H1 (cell line): ENCODE data around the gene MYH10. TPM values are rescaled to one million over a fixed set of nuclear protein-coding genes. Genes with fewer than 3 reads are reported as not detected.

Source experiments
- CTCF ChIA-PET: fragments of 300-600 bp; sonication (Branson Sonifier 250); formaldehyde crosslinking; loops from one replicate; lab custom pipeline; 2021; ENCODE audit not compliant: partially characterized antibody; lab: Charles Lee
- POLR2A ChIA-PET: fragments of 300-600 bp; sonication (Branson Sonifier 250); formaldehyde crosslinking; loops from one replicate; lab custom pipeline; 2021; ENCODE audit warnings: inconsistent platforms; ENCODE audit not compliant: partially characterized antibody; lab: Charles Lee
- DNase-seq, 2 experiments: peaks; one replicate each; pipeline versions ENCODE4 v3.0.0 to v3.0.0-alpha.2; 2010 to 2022; ENCODE audit warnings: low spot score in 2 of 2, low read depth in 1 of 2, mixed read lengths in 1 of 2
- FAIRE-seq: peaks from 2 replicates; lab custom pipeline; 2011; peaks lifted over from hg19 to GRCh38; lab: Jason Lieb, UNC
- H2AFZ ChIP-seq: 2 replicates; pipeline ENCODE4 v1.8.1; 2012; ENCODE audit warnings: low read length, inconsistent platforms
- H2AK5ac ChIP-seq: 2 replicates; pipeline ENCODE4 v1.6.1; 2013; ENCODE audit warnings: low read depth, low read length
- H2BK120ac ChIP-seq: replicated peaks from 2 replicates; pipeline ENCODE3; 2013; ENCODE audit warnings: low read depth, low read length, inconsistent platforms
- H2BK12ac ChIP-seq: 2 replicates; pipeline ENCODE4 v1.6.1; 2013; ENCODE audit warnings: low read depth, low read length
- H2BK15ac ChIP-seq: 2 replicates; pipeline ENCODE4 v1.6.1; 2013; ENCODE audit warnings: low read length
- H2BK20ac ChIP-seq: 2 replicates; pipeline ENCODE4 v1.6.1; 2013; ENCODE audit warnings: low read length
- H2BK5ac ChIP-seq: 2 replicates; pipeline ENCODE4 v1.6.1; 2013; ENCODE audit warnings: low read depth, low read length
- H3K14ac ChIP-seq: 2 replicates; pipeline ENCODE4 v1.6.1; 2013; ENCODE audit warnings: inconsistent platforms; ENCODE audit not compliant: insufficient read length
- H3K18ac ChIP-seq: 2 replicates; pipeline ENCODE4 v1.6.1; 2013; ENCODE audit warnings: low read length; ENCODE audit errors: extremely low read depth
- H3K23ac ChIP-seq: 2 replicates; pipeline ENCODE4 v1.6.1; 2013; ENCODE audit warnings: inconsistent platforms; ENCODE audit not compliant: insufficient read length
- H3K23me2 ChIP-seq: 2 replicates; pipeline ENCODE4 v1.6.1; 2013; ENCODE audit warnings: low read depth, low read length
- H3K27ac ChIP-seq: 2 replicates; pipeline ENCODE4 v1.6.1; 2011; ENCODE audit warnings: low read depth, low read length, inconsistent platforms
- H3K27me3 ChIP-seq, 4 experiments: replicated peaks in 1 of 4; 1 replicate in 1 of 4; 2 replicates in 3 of 4; pipeline versions ENCODE4 v1.6.1 to v1.8.1; 2011 to 2013; ENCODE audit warnings: low read length in 3 of 4, mild to moderate bottlenecking in 3 of 4, inconsistent platforms in 2 of 4, mixed read lengths in 2 of 4, moderate library complexity in 1 of 4; ENCODE audit not compliant: control insufficient read depth in 3 of 4, insufficient read depth in 3 of 4; ENCODE audit errors: extremely low read depth in 1 of 4
- H3K36me3 ChIP-seq, 4 experiments: 2 replicates each; pipeline versions ENCODE4 v1.6.1 to v1.8.1; 2011 to 2013; ENCODE audit warnings: mild to moderate bottlenecking in 4 of 4, low read length in 3 of 4, moderate library complexity in 2 of 4, control low read depth in 1 of 4, inconsistent platforms in 1 of 4; ENCODE audit not compliant: insufficient read depth in 4 of 4, control insufficient read depth in 2 of 4
- H3K4ac ChIP-seq: replicated peaks from 2 replicates; pipeline ENCODE3; 2013; ENCODE audit warnings: low read length, low read depth, mixed read lengths, inconsistent platforms; ENCODE audit not compliant: insufficient read length
- H3K4me1 ChIP-seq, 4 experiments: replicated peaks in 1 of 4; 1 replicate in 1 of 4; 2 replicates in 3 of 4; pipeline versions ENCODE4 v1.6.1 to v1.8.1; 2011 to 2013; ENCODE audit warnings: low read length in 3 of 4, inconsistent platforms in 2 of 4, mixed read lengths in 1 of 4; ENCODE audit not compliant: insufficient read depth in 4 of 4, control insufficient read depth in 3 of 4
- H3K4me2 ChIP-seq, 2 experiments: 2 replicates each; pipeline versions ENCODE4 v1.6.1 to v1.8.1; 2011 to 2013; ENCODE audit warnings: low read depth in 2 of 2, low read length in 2 of 2, control low read depth in 1 of 2, inconsistent platforms in 1 of 2, mild to moderate bottlenecking in 1 of 2; ENCODE audit not compliant: insufficient read depth in 1 of 2
- H3K4me3 ChIP-seq, 4 experiments: fragments of 200-600, 300-600 bp in 1 of 4; sonication (generic), shearing (Covaris generic), sonication (Bioruptor Twin) in 1 of 4; 2 replicates each; pipeline versions ENCODE4 v1.5.1 to v1.8.1; 2011 to 2016; ENCODE audit warnings: low read length in 4 of 4, low read depth in 3 of 4, control low read depth in 2 of 4, inconsistent platforms in 2 of 4, mild to moderate bottlenecking in 2 of 4, mixed read lengths in 1 of 4, moderate library complexity in 1 of 4; ENCODE audit not compliant: insufficient read depth in 2 of 4; ENCODE audit errors: extremely low read depth in 1 of 4
- H3K56ac ChIP-seq: replicated peaks from 2 replicates; pipeline ENCODE3; 2013; ENCODE audit warnings: low read depth, mild to moderate bottlenecking, mixed read lengths, low read length, inconsistent platforms; ENCODE audit not compliant: insufficient read length
- H3K79me1 ChIP-seq: 2 replicates; pipeline ENCODE4 v1.6.1; 2013; ENCODE audit warnings: low read depth, low read length, control low read depth
- H3K79me2 ChIP-seq, 2 experiments: 2 replicates each; pipeline versions ENCODE4 v1.6.1 to v1.8.1; 2012 to 2013; ENCODE audit warnings: low read length in 2 of 2, mild to moderate bottlenecking in 2 of 2, inconsistent platforms in 1 of 2; ENCODE audit not compliant: insufficient read depth in 2 of 2, control insufficient read depth in 1 of 2
- H3K9ac ChIP-seq, 4 experiments: replicated peaks in 1 of 4; 1 replicate in 1 of 4; 2 replicates in 3 of 4; pipeline versions ENCODE4 v1.6.1 to v1.8.1; 2011 to 2013; ENCODE audit warnings: low read depth in 3 of 4, low read length in 3 of 4, control low read depth in 2 of 4, mild to moderate bottlenecking in 2 of 4, moderate library complexity in 2 of 4, inconsistent platforms in 1 of 4; ENCODE audit errors: extremely low read depth in 1 of 4
- H3K9me3 ChIP-seq, 2 experiments: 2 replicates each; pipeline versions ENCODE4 v1.6.1 to v1.8.1; 2012 to 2013; ENCODE audit warnings: mild to moderate bottlenecking in 2 of 2, moderate library complexity in 2 of 2, control low read depth in 1 of 2, inconsistent platforms in 1 of 2, low read depth in 1 of 2, low read length in 1 of 2, mixed read lengths in 1 of 2; ENCODE audit not compliant: insufficient read depth in 2 of 2
- H4K20me1 ChIP-seq, 2 experiments: replicated peaks in 1 of 2; 2 replicates each; pipeline versions ENCODE3 to v1.8.1; 2011 to 2013; ENCODE audit warnings: inconsistent platforms in 2 of 2, low read length in 2 of 2, mild to moderate bottlenecking in 1 of 2; ENCODE audit not compliant: insufficient read depth in 2 of 2, control insufficient read depth in 1 of 2
- H4K5ac ChIP-seq: 2 replicates; pipeline ENCODE4 v1.6.1; 2013; ENCODE audit warnings: low read length, low read depth, mixed read lengths, inconsistent platforms; ENCODE audit not compliant: insufficient read length
- H4K8ac ChIP-seq: 2 replicates; pipeline ENCODE4 v1.8.0; 2013; ENCODE audit warnings: mild to moderate bottlenecking, moderate library complexity, low read length, inconsistent platforms; ENCODE audit not compliant: insufficient read depth; ENCODE audit errors: extremely low read depth
- H4K91ac ChIP-seq: replicated peaks from 2 replicates; pipeline ENCODE3; 2013; ENCODE audit warnings: low read length, mixed read lengths, inconsistent platforms; ENCODE audit not compliant: insufficient read length
- GABPA ChIP-seq: IDR thresholded peaks from 2 replicates; pipeline ENCODE4 v1.6.1; 2011; ENCODE audit warnings: mild to moderate bottlenecking, low read length, moderate library complexity, borderline replicate concordance; ENCODE audit not compliant: insufficient read depth
- WGBS, 2 experiments: shearing (Covaris generic) in 1 of 2; methylation state at CpG; one replicate each; pipeline versions ENCODE4 v1.1.6 to v1.1.7; 2013 to 2015; ENCODE audit warnings: low lambda C conversion rate in 2 of 2, mixed read lengths in 2 of 2, inconsistent platforms in 1 of 2, low coverage in 1 of 2, missing lambda C conversion rate in 1 of 2; ENCODE audit not compliant: insufficient replicate concordance in 2 of 2, insufficient coverage in 1 of 2, insufficient read length in 1 of 2; ENCODE audit errors: extremely low coverage in 1 of 2, missing lambda C conversion rate in 1 of 2; 5-methylcytosine and 5-hydroxymethylcytosine counted together
- polyA plus RNA-seq, 7 experiments: library from polyadenylated mRNA; depleted of rRNA in 3 of 7; stranded (reverse) in 5 of 7; unstranded in 2 of 7; fragments of >200 nt in 5 of 7; fragments of 200-250 nt in 2 of 7; gene quantifications; 1 replicate in 5 of 7; 2 replicates in 1 of 7; 4 replicates in 1 of 7; pipeline versions ENCODE4 v1.2.1 to v1.2.3, GENCODE V29; 2011 to 2013; ENCODE audit warnings: missing spikeins in 2 of 7, mixed read lengths in 2 of 7
- total RNA-seq: library from RNA; stranded (reverse); fragmentation: NEBNext Ultra II Directional; extraction: Animal tissue kit (Norgen Biotek cat#: 25700); gene quantifications from 2 replicates; pipeline ENCODE4 v1.2.1, GENCODE V29; 2021

MYH10 gene
- total and polyA plus RNA-seq, 2 of the 8 experiments (the other 6 are each of a cell fraction or from before 2014, with no cell fraction given) = 64.1 to 289 TPM

- no peak for DNase-seq
- Histone ChIP-seq H4K5ac (no peak overlapping the region), H2BK120ac (no peak overlapping the region), H2BK5ac (no peak overlapping the region), H3K4me2 (no peak overlapping the region), H3K79me2 (no peaks in the 10 kb centered on the region), H2AK5ac (no peak overlapping the region), H3K18ac (no peak overlapping the region), H2BK15ac (no peak overlapping the region), H3K27ac (no peak overlapping the region), H3K9me3 (no peaks in the 10 kb centered on the region), H3K14ac (no peak overlapping the region), H3K9ac (no peak overlapping the region), H3K27me3 (no peaks in the 10 kb centered on the region), H3K23me2 (no peaks in the 10 kb centered on the region; the same call in 1 of the 2 replicates), H2AFZ (no peak overlapping the region), H4K91ac (no peak overlapping the region), H4K20me1 (no peaks in the 10 kb centered on the region), H3K4ac (no peak overlapping the region), H3K4me1 (no peaks in the 10 kb centered on the region), H3K79me1 (0 out of 2 replicates have a peak, but pooled peaks cover 2% of the 10 kb centered on the region), H4K8ac (no peak overlapping the region), H2BK20ac (no peak overlapping the region), H2BK12ac (no peak overlapping the region), H3K4me3 (no peak overlapping the region), H3K36me3 (peaks cover 35 to 91% (median 77%) of the 10 kb centered on the region in 4 experiments), H3K23ac (no peak overlapping the region), H3K56ac (no peak overlapping the region)
- CTCF ChIA-PET = no interaction called here
- POLR2A ChIA-PET = interaction anchor here (0.6 to 1.4 kb wide), 4 partner anchors 12 to 23 kb away, joined by 3 to 4 read pairs (median 3); no protein-coding TSS in a partner anchor
- 87% methylated on average over 11 of the region's 11 CpGs; no CpG with 5 or more reads in 1 of the 2 experiments for WGBS, 2 experiments
- FAIRE-seq = no peak
- no peak for TF ChIP-seq GABPA
Observed at GRCh38 chr17:8514801-8515200, 115.7 kb downstream of the MYH10 start.
